Spinal cord (tissue), 10 donors: ENCODE data around the gene PHETA1. TPM values are rescaled to one million over a fixed set of nuclear protein-coding genes. Genes with fewer than 3 reads are reported as not detected.
A peak's percentile ranks its signal among the peaks of the same experiment; 100 is the strongest.
"Not testable (repeated sequence)": the region's sequence is repeated elsewhere in the genome, so short reads cannot be mapped to it uniquely, and the experiment has no call there.

ENCODE experiments used
- DNase-seq, 6 donors: peaks; one replicate each; pipeline versions ENCODE4 v3.0.0 to v3.0.0-alpha.2; 2013 to 2015; ENCODE audit warnings: low spot score in 6 of 6, low read depth in 4 of 6
- H3K27ac ChIP-seq: one replicate; pipeline ENCODE4 v1.5.1; 2013; ENCODE audit warnings: low read depth, low read length, control low read depth
- H3K27me3 ChIP-seq: one replicate; pipeline ENCODE4 v1.6.1; 2013; ENCODE audit warnings: low read length; ENCODE audit not compliant: control insufficient read depth, insufficient read depth
- H3K36me3 ChIP-seq: one replicate; pipeline ENCODE4 v1.6.1; 2013; ENCODE audit warnings: low read length; ENCODE audit not compliant: control insufficient read depth, insufficient read depth
- H3K4me1 ChIP-seq: one replicate; pipeline ENCODE4 v1.6.1; 2013; ENCODE audit warnings: low read length; ENCODE audit not compliant: control insufficient read depth, insufficient read depth
- H3K4me3 ChIP-seq: one replicate; pipeline ENCODE4 v1.5.1; 2013; ENCODE audit warnings: low read depth, low read length, control low read depth
- H3K9me3 ChIP-seq: one replicate; pipeline ENCODE4 v1.6.1; 2013; ENCODE audit warnings: low read length; ENCODE audit not compliant: control insufficient read depth, insufficient read depth
- WGBS: methylation state at CpG from one replicate; pipeline ENCODE4 v1.1.5; 2013; ENCODE audit warnings: missing lambda C conversion rate; ENCODE audit not compliant: insufficient coverage; 5-methylcytosine and 5-hydroxymethylcytosine counted together
- polyA plus RNA-seq, 2 donors: library from polyadenylated mRNA; unstranded; fragments of 120-200 nt; gene quantifications; one replicate each; pipeline ENCODE4 v1.2.1, GENCODE V29; 2013; ENCODE audit not compliant: insufficient read length in 2 of 2
- total RNA-seq, 2 donors: library from RNA; depleted of rRNA in 1 of 2; stranded (reverse); fragments of 120-200 nt in 1 of 2; fragments of >200 nt in 1 of 2; gene quantifications; one replicate each; pipeline versions ENCODE4 v1.2.3 to v1.2.4, GENCODE V29; 2013 to 2014
- donor health status: healthy.

Gene PHETA1
- total and polyA plus RNA-seq, 4 donors: 3.4 to 20.4 (median 11.8) TPM

GRCh38 chr12:111377440-111377839, 8.5 kb upstream of the PHETA1 start:
- Histone ChIP-seq H3K27me3 (no peaks in the 10 kb centered on the region), H3K27ac (no peak overlapping the region), H3K36me3 (no peaks in the 10 kb centered on the region), H3K9me3 (no peaks in the 10 kb centered on the region), H3K4me1 (no peaks in the 10 kb centered on the region), H3K4me3 (no peak overlapping the region)
- no CpG with 5 or more reads among the region's 3 CpGs for WGBS
- no peak for DNase-seq

- 80% methylated on average over 1 of the region's 1 CpG for WGBS
- peaks cover 11% of the 10 kb centered on the region for H3K4me1 ChIP-seq
- not testable (repeated sequence) for H3K36me3 ChIP-seq, H3K4me3 ChIP-seq, H3K27me3 ChIP-seq, DNase-seq, H3K9me3 ChIP-seq, H3K27ac ChIP-seq
Observed at GRCh38 chr12:111373231-111373630, 4.3 kb upstream of the PHETA1 start.

GRCh38 chr12:111369496-111370220, 763 bp upstream of the PHETA1 start:
- H3K4me1 ChIP-seq: peaks cover 24% of the 10 kb centered on the region
- peak overlapping the region; percentile 57 for H3K4me3 ChIP-seq
- H3K27me3 ChIP-seq: no peaks in the 10 kb centered on the region
- no peak overlapping the region for H3K27ac ChIP-seq
- peaks cover 20% of the 10 kb centered on the region for H3K36me3 ChIP-seq
- 74% methylated on average over 11 of the region's 13 CpGs for WGBS
- no peak for DNase-seq
- no peaks in the 10 kb centered on the region for H3K9me3 ChIP-seq

GRCh38 chr12:111368291-111368787, 556 bp downstream of the PHETA1 start:
- Histone ChIP-seq H3K27ac (no peak overlapping the region), H3K9me3 (no peaks in the 10 kb centered on the region), H3K36me3 (peaks cover 33% of the 10 kb centered on the region), H3K4me3 (peak overlapping the region; percentile 79), H3K4me1 (peaks cover 24% of the 10 kb centered on the region), H3K27me3 (no peaks in the 10 kb centered on the region)
- under 1% methylated on average over 18 of the region's 18 CpGs for WGBS
- peak in 2 of 6 donors; percentile 9 to 47 for DNase-seq

GRCh38 chr12:111367661-111368221, 1.2 kb downstream of the PHETA1 start:
- Histone ChIP-seq H3K27me3 (no peaks in the 10 kb centered on the region), H3K36me3 (peaks cover 39% of the 10 kb centered on the region), H3K4me3 (peak overlapping the region; percentile 79), H3K4me1 (peaks cover 24% of the 10 kb centered on the region), H3K9me3 (no peaks in the 10 kb centered on the region), H3K27ac (no peak overlapping the region)
- WGBS: 93% methylated on average over 3 of the region's 7 CpGs
- DNase-seq: no peak

GRCh38 chr12:111366583-111366982, 2.3 kb downstream of the PHETA1 start:
- WGBS: 92% methylated on average over 1 of the region's 2 CpGs
- Histone ChIP-seq H3K4me1 (peaks cover 24% of the 10 kb centered on the region), H3K27me3 (no peaks in the 10 kb centered on the region), H3K4me3 (no peak overlapping the region), H3K27ac (no peak overlapping the region), H3K9me3 (no peaks in the 10 kb centered on the region), H3K36me3 (peaks cover 50% of the 10 kb centered on the region)
- DNase-seq: no peak

- H3K4me3 ChIP-seq: no peak overlapping the region
- no peak overlapping the region for H3K27ac ChIP-seq
- peaks cover 55% of the 10 kb centered on the region for H3K36me3 ChIP-seq
- no peaks in the 10 kb centered on the region for H3K9me3 ChIP-seq
- no peaks in the 10 kb centered on the region for H3K27me3 ChIP-seq
- DNase-seq: no peak
- peaks cover 24% of the 10 kb centered on the region for H3K4me1 ChIP-seq
- 90% methylated on average over 9 of the region's 10 CpGs for WGBS
Observed at GRCh38 chr12:111366075-111366474, 2.8 kb downstream of the PHETA1 start.

GRCh38 chr12:111363578-111363977, 5.3 kb downstream of the PHETA1 start:
- peaks cover 17% of the 10 kb centered on the region for H3K4me1 ChIP-seq
- H3K36me3 ChIP-seq: peaks cover 62% of the 10 kb centered on the region
- H3K27me3 ChIP-seq: no peaks in the 10 kb centered on the region
- no peak overlapping the region for H3K27ac ChIP-seq
- no peaks in the 10 kb centered on the region for H3K9me3 ChIP-seq
- DNase-seq: no peak
- no peak overlapping the region for H3K4me3 ChIP-seq
- WGBS: 94% methylated on average over 2 of the region's 3 CpGs

GRCh38 chr12:111362687-111363475, 6.0 kb downstream of the PHETA1 start:
- Histone ChIP-seq H3K9me3 (no peaks in the 10 kb centered on the region), H3K36me3 (peaks cover 62% of the 10 kb centered on the region), H3K4me3 (no peak overlapping the region), H3K27ac (no peak overlapping the region), H3K4me1 (peaks cover 10% of the 10 kb centered on the region), H3K27me3 (no peaks in the 10 kb centered on the region)
- WGBS: 95% methylated on average over 58 of the region's 59 CpGs
- DNase-seq: no peak
